DMS 273 treated with DMSO at 0.1 percent for 48 hours (cell line): Measurements from ENCODE around the gene RUNX3.

Source experiments
- DNase-seq: peaks from one replicate; lab custom pipeline; 2025; lab: John Stamatoyannopoulos, UW

Gene RUNX3

DNA sequence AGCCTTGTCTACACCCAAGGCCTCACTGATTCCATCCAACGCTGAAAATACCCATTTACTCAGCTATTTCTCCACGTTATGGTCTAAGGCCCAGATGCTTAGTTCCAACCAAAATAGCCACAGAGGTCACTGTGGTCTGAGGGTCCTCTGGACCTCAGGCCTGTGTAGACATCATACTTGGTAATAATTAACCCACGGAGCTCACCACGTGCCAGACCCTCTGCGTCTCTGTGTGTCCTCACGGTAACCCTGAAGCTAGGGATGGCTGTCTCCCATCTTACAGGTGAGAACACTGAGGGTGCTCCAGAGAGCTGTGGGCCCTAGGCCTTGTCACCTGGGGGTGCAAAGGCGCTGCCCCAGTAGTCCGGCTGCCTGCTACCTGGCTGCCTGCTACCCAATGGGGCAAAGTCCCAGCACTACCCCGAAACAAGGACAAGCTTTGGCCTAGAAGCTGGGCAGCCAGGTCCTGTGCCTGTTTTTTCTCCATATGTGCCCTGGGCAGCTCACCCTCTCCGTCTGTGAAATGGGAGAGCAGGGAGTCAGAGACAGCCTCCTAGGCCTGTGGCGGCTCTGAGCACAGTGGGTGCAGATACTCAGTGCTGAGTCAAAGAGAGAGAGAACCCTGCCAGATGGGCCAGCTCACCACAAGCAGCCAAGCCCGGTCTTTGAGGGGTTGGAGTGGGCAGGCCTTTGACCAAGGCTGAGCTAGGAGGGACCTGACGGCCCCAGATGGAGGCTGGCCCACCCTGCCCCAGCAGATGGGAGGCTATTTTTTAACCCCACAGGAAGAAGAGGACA, 17.0 kb upstream of the RUNX3 start:
- no peak for DNase-seq

DNA sequence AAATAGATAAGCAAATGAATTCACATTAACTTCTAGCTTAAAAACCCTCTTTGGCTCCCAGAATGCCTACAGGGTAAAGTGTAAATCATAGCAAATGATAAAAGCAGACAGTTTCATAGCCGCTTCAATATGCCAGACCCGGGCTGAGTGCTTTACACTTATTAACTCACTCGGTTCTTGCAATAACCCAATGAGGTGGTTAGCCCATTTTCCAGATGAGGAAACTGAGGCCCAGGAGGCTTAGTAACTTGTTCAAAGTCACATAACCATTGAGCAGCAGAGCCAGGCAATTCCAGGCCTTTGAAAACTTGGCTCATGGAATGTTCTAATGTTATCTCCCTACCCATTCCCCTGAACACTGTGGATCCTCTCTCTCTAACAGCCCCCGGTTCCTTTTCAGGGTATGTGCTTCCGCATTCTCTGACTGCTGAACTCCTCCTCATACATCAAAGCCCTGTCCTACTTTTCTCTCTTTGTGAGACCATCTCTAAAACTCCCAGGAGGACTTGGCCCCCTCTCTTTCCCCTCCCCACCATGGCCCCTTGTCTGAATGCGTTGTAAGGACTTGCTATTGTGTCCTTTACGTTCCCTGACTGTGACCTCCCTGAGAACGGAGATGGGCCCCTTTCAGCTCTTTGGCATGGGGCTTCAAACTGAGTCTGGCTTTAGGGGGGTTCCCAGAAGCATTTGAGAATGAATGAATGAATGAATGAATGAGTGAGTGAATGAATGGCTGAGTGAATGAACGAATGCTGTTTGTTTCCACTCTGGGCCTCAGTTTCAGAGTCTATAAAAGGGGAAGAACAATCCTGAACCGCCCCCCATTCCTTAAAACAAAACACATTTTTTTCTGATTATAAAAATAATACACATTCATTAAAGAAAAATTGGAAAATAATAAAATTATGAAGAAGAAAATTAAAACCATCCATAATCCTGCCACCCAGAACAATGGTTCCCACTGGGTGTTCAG, 15.6 kb upstream of the RUNX3 start:
- DNase-seq: no peak

DNA sequence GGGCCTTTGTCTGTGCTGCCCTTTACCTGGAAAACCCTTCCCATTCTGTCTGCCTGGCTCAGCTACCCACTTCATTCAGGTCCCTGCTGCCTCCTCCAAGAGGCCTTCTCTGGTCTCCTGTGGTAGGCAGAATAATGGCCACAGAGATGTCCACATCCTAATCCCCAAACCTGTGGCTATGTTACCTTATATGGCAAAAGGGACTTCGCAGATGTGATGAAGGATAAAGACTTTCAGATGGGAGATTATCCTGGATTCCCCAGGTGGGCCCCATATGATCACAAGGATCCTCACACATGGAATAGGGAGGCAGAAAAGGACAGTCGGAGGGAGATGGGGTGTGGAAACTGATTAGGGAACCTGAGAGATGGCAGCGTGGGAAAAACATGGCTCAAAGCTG, 14.2 kb upstream of the RUNX3 start:
- DNase-seq: no peak

DNA sequence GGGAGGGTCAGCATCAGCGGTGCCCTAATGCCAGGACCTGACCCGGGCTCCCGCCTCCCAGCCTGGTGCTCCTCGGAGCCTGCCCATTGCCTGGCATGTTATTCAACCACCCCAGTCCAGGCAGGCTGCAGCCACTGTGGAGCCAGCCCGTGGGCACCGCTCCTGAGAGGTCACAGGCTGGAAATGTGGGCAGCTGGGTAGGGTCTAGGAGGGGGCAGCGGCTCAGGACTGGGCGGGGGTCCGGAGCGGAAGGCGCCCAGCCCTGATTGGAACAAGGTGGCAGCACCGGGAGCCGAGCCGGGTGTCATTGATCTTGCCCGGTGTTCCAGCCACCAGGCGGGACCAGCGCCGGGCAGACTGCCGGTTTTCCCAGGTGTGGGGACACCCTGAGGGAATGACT, 12.7 kb upstream of the RUNX3 start:
- no peak for DNase-seq

DNA sequence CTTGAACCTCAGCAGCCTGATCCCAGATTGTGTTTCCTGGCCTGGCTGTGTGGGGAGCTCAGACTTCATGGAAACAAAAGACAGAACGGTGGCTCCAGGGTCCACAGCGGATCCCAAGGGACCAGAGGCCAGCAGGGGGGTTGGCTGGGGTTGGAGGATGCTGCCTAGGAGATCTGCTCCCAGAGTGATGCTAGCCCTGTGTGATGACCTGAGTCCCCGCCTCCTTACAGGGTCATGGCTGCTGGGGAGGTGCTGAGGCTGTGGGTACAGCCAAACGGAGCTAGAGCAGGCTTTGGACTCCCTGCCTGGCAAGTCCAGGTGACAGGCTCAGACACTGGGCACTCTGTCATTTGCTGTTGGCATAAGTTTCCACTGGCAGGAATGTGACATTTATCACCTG, 11.5 kb upstream of the RUNX3 start:
- no peak for DNase-seq

DNA sequence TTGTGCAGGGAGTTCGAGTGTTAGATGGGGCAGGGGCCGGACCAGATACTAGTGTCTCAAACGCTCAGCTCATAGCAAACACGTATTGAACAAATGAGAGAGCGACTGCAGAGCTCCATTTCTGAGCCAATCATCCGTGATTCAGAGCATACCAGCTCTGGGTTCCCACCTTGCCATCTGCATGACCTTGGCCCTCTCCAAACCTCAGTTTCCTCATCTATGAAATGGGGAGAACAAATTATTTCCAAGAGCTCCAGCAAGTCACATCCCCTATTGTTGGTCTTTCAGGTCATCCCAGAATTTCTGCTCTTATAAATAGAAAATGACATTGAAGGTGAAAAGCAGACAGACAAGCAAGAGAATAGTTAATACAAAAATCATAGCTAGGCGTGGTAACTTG, 10.2 kb upstream of the RUNX3 start:
- DNase-seq: no peak

DNA sequence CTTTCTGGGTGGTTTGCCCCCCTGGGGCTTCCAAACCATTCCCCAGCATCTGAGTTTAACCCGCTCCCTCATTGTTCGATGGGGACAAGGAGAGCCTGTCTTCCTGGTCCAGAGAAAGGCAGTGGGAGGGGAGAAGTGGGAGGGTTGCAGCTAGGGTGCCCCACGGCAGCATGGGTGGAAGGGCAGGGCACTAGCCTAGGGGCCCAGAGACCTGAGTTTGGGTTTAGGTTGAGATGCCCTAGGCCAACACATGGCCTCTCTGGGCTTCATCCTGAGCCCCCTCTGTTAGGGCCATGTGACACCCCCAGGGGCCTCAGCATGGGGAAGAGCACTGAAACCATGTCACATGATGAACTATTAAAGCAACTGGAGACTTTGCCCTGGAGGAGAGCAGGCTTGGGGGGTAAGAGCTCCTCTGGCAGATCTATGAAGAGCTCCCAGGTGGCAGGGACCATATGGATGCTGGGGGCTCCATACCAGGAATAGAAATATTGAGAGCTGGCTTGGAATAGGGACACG, 9.7 kb upstream of the RUNX3 start:
- no peak for DNase-seq

DNA sequence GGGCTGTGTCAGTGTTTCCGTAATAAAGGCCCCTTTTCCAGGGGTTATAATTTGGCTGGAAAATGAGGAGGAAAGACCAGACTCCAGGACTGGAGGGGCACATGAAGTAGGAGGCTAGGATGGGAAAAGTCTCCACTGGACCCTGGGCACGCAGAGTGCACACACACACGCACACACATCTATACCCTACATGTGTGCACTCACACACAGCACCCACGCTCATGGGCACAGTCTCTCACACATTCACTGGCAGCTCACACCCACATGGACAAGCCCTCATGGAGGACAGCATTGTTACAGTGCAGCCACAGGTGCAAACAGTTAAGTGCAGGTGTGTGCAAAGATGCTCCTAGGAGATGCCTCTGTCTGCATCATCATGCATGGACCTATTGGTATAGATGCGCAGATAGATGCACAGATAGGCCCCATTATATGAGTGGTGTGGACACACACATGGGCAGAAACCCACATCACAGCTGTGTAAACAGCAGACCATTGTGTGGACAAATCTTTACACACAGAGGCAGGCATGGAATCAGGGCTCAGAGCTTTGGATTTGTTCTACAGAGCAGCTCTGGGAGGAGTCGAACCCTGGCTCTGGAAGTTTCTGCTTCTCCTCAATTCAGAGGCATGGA, 9.1 kb upstream of the RUNX3 start:
- no peak for DNase-seq

DNA sequence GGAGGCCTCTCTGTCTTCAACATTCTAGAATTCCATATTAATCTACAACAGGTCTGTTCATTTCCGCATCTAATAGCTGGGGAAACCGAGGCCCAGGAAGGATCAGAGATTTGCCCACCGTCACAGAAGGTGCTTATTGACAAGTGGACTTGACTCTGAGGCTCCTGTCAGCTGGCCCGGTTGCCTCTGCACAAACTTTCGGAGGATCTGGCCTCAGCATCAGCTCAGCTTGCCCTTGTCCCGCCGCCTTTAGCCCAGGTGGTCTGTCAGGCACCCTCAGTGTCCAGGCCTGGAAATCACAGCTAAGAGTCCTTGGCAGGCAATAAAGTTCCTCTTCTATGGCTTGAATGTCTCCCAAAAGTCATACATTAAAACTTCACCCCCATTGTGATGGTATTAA, 8.2 kb upstream of the RUNX3 start:
- DNase-seq: no peak

DNA sequence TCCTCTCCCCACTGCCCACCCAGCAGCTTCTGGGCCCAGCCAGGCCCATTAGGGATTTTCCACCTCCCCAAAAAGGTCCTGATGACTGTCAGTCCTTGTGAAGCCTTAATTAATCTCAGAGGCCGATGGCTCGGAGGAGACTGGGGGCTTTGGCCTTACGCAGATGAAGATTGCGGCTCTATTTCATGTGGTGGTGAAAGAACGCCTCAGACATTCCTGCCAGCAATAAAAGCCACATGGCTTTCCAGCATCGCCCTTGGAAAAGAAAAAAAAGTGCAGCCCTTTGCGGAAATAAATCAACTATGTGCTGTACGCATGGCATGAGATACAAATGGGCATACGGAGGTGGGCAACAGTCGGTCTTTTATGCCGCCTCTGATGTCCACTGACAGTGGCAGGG, 6.6 kb upstream of the RUNX3 start:
- no peak for DNase-seq

DNA sequence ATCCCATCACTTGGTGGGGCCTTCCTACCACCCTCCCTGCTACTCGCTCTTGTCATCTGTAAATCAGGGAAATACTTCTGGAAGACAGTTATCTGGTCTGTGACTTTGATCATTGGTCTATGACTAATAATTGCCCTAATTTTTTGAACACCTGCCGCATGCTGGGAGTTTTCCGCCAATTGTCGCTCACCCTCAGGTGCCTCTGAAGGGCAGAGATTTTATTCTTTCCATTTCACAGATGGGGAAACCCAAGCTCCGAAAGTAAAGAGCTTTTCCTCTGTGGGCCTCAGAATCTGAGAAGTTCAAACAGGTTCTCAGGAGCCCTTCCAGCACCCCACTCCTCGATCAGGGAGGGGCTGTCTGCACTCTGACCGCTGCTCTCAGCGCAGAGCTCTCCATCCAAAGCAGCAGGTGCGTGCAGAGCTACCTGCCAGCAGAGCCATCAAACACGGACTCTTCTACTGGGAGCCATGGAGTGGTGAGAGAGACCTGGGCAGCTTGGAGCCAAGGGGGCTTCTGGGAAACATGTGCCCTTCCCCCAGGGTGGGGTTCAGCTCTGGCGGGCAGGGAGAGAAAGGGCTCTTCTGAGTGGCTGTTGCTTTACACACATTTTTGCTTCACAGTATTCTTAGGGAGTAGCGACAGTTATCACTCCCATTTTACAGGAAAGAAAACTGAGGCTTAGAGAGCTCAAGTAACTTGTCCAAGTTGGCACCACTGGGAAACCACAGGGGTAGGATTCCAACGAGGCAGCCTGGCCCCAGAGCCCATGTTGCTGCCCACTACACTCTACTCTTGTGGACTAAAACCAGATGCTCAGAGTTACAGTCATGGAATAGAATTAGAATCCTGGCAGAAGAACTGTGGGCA, 5.8 kb upstream of the RUNX3 start:
- DNase-seq: no peak

DNA sequence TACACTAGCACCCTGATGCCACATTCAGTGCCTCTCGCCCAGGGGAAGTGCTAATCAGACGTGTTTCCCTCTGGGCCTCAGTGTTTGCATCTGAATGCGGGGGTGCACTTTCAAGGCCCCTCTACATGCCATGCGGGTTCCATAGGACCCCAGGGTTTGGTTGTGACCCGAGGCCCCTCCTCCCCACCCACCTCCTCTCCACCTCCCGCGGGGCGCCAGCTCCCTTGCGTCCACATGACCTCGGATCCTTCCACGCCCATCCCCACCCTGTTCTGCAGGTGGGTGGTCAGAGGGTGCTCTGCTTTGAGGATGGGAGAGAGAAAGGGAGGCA, 5.1 kb upstream of the RUNX3 start:
- no peak for DNase-seq

DNA sequence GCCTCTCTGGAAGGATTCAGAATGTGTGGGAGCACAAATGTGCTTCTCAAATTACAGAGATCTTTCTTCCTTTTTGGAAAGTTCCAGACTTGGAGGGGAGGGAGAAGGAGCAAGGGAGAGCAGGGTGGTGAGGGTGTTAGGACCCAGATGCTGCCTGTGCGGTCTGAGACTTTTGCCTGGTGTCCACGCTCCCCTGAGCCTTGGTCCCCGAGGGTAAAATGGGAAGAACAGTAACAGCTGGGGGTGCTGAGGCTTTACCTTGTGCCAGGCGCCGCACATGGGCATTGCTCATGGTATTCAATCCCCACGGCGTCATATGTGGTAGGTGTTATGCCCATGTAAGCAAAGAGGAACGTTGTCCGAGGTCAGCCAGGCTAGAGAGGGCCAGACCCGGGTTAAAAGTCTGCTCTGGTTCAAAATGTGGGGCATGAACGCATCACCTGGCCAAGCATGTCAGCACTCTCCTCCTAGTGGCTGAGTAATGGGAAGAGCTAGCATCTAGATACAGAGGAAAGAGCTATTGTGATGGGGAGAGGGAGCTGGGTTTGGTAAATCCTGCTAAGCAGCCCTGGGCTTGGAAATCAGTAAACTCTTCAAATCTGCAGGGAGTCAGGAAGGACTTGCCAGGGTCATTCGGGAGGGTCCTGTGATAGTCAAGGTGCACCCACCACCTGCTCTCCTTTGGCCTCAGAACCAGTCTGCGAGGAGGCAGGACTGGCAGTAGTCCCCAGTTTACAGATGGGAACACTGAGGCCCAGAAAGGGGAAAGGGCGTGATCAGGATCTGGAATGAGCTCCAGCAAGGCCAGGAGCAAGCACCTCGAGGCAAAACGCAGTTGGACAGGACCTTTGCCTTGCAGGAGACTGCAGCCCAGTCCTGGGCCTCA, 4.5 kb upstream of the RUNX3 start:
- DNase-seq: no peak

DNA sequence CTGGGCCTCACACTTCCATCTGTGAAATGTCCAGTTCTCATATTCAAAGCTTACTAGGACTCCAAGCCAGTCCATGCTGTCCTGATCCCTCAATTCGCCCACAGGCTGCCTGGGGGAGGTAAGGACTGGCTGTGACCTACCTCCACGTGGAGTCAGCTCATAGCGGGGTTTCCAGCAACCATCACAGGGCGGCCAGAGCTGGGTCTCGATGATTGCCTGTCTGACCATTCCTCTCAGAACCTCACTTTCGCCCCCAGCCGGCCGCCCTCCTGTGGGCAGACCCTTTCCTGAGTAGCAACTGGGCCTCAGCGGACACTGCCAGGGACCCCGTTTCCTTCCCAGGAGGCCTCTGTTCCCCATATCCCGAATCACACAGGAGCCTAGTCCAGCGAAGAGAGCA, 3.4 kb upstream of the RUNX3 start:
- DNase-seq: no peak

DNA sequence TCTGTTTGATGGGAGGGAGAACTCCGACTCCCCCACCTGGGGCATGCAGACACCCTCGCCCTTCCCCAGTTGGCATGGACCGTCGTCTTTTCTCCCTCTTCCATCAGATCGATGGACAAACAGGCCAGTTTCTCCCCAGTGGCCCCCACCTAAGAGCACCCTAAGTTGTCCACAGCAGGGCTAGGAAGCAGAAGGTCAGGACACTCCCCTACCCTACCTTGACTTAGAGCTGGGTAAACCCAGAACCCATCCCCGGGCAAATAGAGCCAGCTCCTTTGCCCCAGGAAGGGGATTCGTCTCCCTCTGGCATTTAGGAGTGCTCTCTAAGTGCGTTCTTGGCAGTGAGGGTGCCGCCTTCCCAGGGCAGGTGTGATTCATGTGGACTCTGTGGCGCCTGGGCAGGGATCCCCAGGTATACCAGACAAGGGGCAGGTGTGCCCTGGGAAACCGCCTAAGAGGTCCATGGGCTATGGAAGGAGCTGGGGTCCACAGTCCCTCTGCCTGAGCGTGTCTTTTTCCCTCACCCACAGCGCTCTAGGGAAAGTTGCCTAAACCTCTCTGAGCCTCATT, 2.7 kb upstream of the RUNX3 start:
- DNase-seq: no peak

DNA sequence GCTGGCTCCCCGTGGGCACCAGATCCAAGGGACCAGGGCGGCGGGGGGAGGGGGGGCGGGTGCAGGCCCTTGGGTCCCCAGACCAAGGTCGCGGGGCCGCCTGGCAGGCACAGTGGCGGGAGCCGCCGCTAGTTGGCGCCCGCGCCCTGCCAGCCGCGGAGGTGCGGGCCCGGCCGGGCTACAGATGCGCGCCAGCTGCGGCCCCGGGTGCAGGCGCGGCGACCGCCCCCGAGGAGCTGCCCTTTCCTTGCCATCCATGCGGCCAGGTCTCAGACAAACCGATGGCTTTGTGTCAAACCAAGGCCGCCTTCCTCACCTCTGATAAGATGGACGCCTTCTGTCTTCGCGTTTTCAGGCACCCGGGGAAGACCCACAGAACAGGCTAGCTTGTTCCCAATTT, 2.2 kb upstream of the RUNX3 start:
- no peak for DNase-seq

DNA sequence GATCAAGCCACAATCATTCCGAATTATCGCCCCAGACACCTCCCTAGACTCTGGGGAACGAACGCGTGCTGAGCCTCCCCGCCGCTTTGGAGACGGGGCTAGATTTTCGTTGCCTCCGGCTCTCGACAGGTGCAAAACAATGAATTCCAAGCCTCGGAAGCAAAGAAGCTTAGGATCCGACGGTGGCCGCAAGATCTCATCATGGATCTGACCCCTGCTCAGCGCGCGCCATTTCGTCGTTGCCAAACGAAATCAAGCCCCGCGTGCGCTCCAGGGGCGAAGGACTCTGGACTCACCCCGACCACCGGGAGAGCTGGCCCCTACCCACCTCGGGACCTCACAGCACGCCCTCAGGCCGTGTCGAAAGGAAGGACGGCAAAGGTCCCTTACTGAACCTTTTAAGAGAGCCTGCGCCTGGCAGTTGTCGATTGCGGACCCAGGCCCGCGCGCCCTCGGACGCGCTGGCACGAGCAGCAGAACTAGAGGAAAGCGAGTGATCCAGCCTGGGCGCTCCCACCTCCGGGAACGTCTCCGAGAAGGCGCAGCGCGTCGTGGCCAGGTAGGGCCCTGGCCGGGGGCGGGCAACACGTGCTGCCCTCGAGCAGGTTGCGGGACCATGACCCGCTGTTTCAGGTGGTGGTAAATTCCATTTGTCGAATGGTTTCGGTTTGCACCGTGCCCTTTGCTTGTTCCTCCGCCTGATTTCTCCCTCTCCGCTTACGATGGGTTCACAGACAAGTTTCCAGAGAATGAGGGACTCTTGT, 1.6 kb upstream of the RUNX3 start:
- DNase-seq: no peak

DNA sequence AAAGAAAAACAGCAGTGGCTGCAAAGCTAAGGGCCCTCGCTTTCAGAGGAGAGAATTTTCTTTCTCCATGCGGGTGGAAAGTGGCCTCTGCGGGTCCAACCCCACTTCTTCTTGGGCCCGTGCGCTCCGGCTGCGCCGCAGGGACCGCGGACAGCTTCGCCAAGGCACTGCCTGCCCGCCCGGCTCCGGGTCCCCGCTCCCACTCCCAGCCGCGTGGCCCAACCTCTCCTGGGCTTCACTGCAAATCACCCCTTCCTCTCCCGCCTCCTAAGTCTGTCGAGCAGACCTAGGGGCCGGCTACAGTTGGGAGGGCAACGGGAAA, 1.0 kb upstream of the RUNX3 start:
- DNase-seq: no peak

DNA sequence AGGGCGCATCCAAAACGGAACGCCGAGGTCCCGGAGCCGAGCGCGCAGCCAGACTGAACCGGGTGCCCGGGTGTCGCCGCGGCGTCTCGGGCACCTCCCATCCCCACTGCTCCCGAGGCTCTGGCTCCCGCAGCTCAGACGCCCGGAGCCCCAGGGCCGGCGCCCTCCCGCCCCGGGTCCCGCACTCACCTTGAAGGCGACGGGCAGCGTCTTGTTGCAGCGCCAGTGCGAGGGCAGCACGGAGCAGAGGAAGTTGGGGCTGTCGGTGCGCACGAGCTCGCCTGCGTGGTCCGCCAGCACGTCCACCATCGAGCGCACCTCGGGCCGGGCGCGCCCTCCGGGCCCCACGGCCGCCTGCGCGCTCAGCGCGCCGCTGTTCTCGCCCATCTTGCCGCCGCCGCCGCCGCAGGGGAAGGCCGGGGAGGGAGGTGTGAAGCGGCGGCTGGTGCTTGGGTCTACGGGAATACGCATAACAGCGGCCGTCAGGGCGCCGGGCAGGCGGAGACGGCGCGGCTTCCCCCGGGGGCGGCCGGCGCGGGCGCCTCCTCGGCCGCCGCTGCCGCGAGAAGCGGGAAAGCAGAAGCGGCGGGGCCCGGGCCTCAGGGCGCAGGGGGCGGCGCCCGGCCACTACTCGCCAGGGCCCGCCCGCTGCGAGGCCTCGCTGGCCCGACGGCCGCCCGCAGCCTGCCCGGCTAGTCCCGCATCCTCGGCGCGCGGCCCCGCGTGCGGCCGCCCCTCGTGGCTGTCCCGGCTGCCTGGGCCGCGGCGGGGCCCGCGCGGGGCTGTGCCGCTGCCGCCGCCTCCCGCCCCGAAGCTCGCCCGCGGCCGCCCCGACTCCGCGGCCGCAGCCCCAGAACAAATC, 447 bp downstream of the RUNX3 start:
- no peak for DNase-seq
